ENCODE results near the gene NADK2.
"Not testable (repeated sequence)": the region's sequence is repeated elsewhere in the genome, so short reads cannot be mapped to it uniquely, and the experiment has no call there.

NADK2 gene

GRCh38 chr5:36241631-36242533 lies at the start of gene NADK2:
Gene NADK2, minus strand, starts transcription at chr5:36241925. Its CDS starts 127 bp downstream, at chr5:36241798.
- DNase-seq = peak; percentile 99

GRCh38 chr5:36285837-36286615 lies 44.3 kb upstream of the NADK2 start:
- no peak for DNase-seq

- not testable (repeated sequence) for DNase-seq
Observed at GRCh38 chr5:36283775-36284174, 42.0 kb upstream of the NADK2 start.

GRCh38 chr5:36281626-36282025 lies 39.9 kb upstream of the NADK2 start:
- DNase-seq = no peak

GRCh38 chr5:36279054-36279698 lies 37.5 kb upstream of the NADK2 start:
- no peak for DNase-seq

- DNase-seq = no peak
Observed at GRCh38 chr5:36277521-36278176, 35.9 kb upstream of the NADK2 start.

GRCh38 chr5:36276864-36277263 lies 35.1 kb upstream of the NADK2 start:
- no peak for DNase-seq

- DNase-seq = no peak
Observed at GRCh38 chr5:36273809-36274526, 32.2 kb upstream of the NADK2 start.

GRCh38 chr5:36272136-36272690 lies 30.5 kb upstream of the NADK2 start:
- DNase-seq = no peak

- DNase-seq = no peak
Observed at GRCh38 chr5:36270876-36271575, 29.3 kb upstream of the NADK2 start.

- no peak for DNase-seq
Observed at GRCh38 chr5:36270175-36270574, 28.4 kb upstream of the NADK2 start.

GRCh38 chr5:36269478-36269877 lies 27.8 kb upstream of the NADK2 start:
- no peak for DNase-seq

- no peak for DNase-seq
Observed at GRCh38 chr5:36267905-36268304, 26.2 kb upstream of the NADK2 start.

- no peak for DNase-seq
Observed at GRCh38 chr5:36264202-36264760, 22.6 kb upstream of the NADK2 start.

- DNase-seq = no peak
Observed at GRCh38 chr5:36261186-36261585, 19.5 kb upstream of the NADK2 start.

GRCh38 chr5:36253575-36253974 lies 11.8 kb upstream of the NADK2 start:
- no peak for DNase-seq

- DNase-seq = peak in 1 of 2 experiments; percentile 21
Observed at GRCh38 chr5:36252722-36253365, 11.1 kb upstream of the NADK2 start.

GRCh38 chr5:36251218-36251617 lies 9.5 kb upstream of the NADK2 start:
- DNase-seq = no peak

- no peak for DNase-seq
Observed at GRCh38 chr5:36250427-36250826, 8.7 kb upstream of the NADK2 start.
